Measurements from ENCODE around the gene SPAG6. TPM values are rescaled to one million over a fixed set of nuclear protein-coding genes. Genes with fewer than 3 reads are reported as not detected.

The SPAG6 gene
- total RNA-seq, 1 donor from 2014 or later = not detected

DNA sequence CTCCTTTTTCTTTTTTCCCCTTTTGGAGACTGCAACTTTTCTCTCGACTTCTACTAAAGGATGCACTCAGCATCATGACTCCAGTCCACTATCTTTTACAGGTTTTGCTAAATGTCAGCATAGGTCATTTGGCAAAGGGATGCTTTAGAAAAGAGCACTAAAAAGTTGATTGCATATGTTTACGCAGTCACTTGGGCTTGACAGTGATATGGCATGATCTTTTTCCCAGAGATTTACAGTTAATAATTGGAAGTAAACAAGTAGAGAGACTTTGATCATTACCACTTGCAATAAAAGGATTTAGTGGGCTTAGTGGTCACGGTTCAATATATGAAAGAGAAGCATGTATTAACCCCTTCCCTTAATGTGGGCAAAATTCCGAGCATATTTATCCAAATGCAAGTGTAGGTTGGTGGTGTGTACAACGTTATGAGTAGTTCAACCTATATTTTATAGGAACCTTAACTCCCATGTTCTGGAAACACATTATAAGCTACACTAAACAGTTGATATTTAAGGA, 22.6 kb upstream of the SPAG6 start:
- no peak for DNase-seq

- DNase-seq = no peak
Measured at GRCh38 chr10:22323538-22324305, 21.6 kb upstream of the SPAG6 start.

GRCh38 chr10:22324413-22324812, 20.9 kb upstream of the SPAG6 start:
- no peak for DNase-seq

- no peak for DNase-seq
Measured at GRCh38 chr10:22324893-22325271, 20.4 kb upstream of the SPAG6 start.

DNA sequence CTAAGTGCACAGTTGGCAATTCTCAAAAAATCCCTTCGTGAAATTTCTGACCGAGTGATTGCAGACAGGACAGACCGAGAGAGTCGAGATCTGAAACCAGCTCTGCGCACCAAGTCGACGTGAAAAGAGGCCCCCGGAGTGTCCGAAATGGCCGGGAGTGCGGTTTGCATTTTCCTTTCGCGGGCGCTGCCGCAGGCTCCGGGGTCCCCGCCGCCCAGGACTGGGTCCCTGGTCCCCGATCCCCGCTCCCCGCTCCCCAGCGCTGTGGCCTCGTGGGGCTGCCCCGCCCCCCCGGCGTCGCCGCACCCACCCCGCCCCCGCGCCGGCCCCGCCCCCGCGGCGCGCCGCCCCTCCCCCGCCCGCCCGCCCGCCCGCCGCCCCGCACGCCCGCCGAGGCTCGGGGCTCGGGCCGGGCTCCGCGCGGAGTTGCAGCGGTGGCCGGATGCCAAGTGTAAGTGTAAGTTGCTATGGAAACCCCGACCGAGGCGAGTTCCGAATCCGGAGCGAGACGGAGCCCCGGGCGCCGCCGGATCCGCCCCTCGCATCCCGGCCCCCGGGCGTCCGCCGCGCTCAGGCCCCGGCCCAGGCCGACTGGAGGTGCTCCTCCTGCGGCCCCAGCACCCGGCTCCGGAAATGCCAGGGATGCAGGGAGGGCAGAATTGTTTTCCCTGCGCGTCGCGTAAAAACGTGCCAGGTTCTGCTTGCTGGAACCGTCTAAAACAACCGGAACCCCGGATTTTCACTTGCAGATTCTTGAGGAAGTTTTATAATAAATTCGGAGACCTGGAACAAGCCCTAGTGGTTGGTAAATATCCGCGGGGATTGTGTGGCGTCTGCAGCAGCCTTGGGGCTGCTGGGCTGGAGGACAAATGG, 19.8 kb upstream of the SPAG6 start:
- DNase-seq = peak; percentile 70

DNA sequence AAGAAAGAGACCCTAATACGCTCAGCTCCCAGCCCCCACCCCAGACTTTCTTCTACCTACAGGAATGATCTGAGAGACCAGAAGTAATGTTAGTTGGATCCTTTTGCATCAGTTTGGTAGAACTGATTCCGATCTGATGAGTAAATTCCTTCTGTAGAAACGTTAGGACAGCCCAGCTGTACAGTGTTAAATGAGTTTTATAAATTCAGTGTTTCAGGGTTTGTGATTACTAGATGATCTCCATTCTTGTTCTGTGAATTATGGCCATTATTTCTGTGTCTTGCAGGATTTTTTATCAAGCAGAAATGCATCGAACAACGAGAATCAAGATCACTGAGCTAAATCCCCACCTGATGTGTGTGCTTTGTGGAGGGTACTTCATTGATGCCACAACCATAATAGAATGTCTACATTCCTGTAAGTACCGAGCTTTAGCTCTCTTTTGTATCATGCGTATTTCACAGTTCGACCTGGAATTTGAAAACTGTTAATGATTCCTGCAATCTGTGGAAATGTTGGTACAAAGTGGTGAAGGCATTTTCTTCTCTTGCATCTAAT, 19.1 kb upstream of the SPAG6 start:
- no peak for DNase-seq

GRCh38 chr10:22329150-22329549, 16.1 kb upstream of the SPAG6 start:
- DNase-seq = no peak

- DNase-seq = no peak
Measured at GRCh38 chr10:22332116-22332692, 13.1 kb upstream of the SPAG6 start.

GRCh38 chr10:22333167-22333974, 11.9 kb upstream of the SPAG6 start:
- no peak for DNase-seq

- DNase-seq = no peak
Measured at GRCh38 chr10:22333975-22334282, 11.4 kb upstream of the SPAG6 start.

- DNase-seq = peak; percentile 35
Measured at GRCh38 chr10:22334414-22335172, 10.7 kb upstream of the SPAG6 start.

DNA sequence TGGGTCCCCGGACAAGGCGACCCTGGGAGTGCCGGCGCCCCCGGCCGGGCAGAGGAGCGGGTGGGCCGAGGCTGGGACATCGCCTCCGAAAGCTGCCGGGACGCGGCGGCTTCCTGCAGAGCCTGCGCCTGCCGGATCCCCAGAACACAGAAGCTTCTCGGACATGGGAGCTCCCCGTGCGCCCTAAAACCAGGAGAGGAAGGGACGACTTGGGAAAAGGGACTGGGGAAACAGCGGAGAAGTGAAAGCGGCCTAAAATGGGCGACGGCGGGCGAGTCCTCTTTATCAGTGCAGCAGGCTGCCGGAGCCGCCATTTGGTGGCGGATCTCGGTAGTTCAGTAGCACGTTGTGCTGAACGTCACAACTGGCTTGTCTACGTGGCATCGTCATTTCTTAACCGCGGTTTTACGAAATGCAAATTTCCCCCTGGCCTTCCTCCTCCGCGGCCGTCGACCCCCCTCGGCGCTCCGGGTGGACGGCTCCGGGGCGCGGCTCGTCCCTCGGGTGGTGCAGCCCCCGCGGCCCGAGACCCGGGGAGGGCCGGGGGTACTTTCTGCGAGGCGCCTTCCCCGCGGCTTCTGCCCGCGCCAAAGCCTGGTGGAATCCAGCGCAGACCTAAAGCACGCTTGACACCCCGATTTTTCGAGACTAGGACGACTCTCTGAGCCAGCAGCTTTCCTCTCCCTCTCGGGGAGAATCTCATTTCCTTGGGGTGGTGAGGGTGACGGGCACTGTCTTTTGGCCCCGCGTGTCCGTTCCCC, 9.9 kb upstream of the SPAG6 start:
- peak; percentile 64 for DNase-seq

- no peak for DNase-seq
Measured at GRCh38 chr10:22338185-22338900, 7.0 kb upstream of the SPAG6 start.

DNA sequence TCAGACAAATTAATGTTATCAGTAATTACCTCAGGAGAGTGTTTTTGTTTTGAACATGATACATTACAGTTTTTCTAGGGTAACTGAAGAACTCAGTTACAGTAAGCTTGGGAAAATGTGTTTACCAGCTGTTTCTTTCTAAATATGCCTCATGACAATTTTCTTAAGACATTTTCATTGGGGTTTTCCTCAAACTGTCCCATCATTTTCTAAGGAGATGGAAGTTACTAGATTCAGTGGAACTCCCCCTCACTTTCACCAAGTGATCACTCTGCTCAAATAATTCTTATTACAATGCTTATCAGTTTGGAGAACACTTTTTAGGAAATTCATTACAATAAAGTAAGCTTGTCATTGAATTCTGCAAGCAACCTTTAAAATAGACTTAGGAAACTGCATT, 6.4 kb upstream of the SPAG6 start:
- no peak for DNase-seq

GRCh38 chr10:22339761-22340328, 5.5 kb upstream of the SPAG6 start:
- DNase-seq = no peak

DNA sequence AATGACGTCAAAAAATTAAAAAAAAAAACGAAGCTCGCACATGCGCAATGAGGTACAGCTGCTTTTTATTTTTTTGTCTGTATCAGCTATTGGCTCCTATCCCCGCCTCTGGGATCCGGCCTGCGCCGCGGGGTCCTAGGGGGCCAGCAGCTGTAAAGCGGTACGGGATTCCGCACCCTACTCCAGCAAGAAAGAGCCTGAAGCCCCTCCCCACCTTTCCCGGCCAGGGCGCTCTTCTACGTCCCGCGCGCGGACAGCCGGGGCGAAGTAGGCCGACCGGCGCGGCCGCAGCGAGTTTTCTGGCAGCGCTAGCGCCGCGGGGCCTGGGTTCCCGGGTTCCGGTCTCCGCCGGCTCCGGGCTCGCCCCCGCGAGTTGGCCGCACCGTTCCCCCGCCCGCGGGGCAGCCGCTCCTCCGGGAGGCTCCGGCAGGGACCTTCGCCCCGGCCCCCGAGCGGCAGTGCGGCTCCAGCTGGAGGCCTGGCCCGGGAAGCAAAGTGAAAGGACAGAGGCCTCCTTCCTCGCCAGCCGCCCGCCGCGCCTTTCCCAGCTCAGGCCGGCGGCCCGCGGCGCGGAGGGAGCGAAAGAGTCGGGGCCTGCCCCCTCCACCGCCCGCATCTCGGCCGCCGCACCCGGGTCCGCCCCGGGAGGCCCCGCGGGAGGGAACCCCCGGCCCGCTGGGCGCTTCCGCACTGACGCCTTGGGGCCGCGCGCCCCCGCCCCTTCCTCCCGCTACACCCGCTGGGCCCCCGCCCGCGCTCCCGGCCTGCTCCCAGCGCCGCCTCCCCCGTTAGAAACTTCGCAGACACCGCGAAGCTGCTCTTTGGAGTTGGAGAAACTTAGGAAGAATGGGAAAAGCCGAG, 4.7 kb upstream of the SPAG6 start:
- DNase-seq = peak; percentile 85

DNA sequence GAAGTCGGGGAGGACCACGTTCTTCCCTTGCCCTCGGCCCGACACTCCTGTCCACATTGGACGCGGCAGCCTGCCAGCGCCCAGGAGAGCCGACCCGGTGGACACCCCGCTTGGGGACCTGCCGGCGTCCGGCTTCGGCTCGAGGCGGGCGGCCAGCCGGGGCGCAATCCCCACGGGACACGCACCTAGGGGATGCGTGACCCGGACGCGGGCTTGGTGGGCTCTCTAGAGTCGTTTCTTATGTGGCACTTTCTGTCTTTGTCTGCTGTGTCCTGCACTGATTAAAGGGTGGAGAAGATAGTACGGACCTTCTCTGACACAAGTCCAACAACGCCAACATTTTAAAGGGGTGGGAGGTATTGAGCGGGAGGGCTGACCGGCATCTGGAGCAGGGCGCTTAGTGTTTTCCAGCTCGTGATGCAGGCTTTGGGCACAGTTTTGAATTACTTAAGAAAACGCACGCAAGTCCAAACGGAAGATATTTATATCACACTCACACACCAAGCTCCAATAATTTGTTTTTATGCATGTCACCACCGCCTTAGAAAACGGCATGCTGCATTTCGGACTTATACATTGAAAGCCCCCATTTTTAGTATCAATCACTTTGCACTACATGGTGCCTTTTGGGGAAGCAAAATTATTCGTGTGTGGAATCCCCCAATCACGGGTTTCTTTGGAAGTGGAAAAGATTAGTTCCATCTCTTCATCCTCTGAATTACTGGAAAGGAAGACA, 3.9 kb upstream of the SPAG6 start:
- peak; percentile 28 for DNase-seq

DNA sequence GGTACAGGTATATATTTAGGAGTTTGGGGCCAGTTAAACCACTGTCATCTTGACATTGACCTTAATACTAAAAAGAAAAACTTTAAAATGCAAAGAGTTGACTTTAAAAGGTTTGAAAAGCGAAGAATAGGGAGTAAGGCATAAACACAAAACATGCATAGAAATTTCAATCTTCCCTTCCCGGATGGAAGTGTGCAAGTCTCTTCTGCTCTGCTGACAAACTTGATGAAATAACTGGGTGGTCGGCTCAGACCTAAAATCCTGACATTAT, 3.4 kb upstream of the SPAG6 start:
- no peak for DNase-seq
